Skeletal muscle satellite cell (primary cell): Measurements from ENCODE around the gene LHX2.

Source experiments
- H3K27me3 ChIP-seq: 2 replicates; pipeline ENCODE4 v1.7.0; 2013; ENCODE audit warnings: low read length; ENCODE audit not compliant: control insufficient read depth, insufficient read depth
- H3K36me3 ChIP-seq: 2 replicates; pipeline ENCODE4 v1.7.0; 2013; ENCODE audit warnings: mild to moderate bottlenecking, control low read depth, low read length; ENCODE audit not compliant: insufficient read depth
- H3K4me1 ChIP-seq: 2 replicates; pipeline ENCODE4 v1.7.0; 2013; ENCODE audit warnings: low read length; ENCODE audit not compliant: control insufficient read depth, insufficient read depth
- H3K4me2 ChIP-seq: 2 replicates; pipeline ENCODE4 v1.7.0; 2013; ENCODE audit warnings: mild to moderate bottlenecking, low read length
- H3K4me3 ChIP-seq: 2 replicates; pipeline ENCODE4 v1.7.0; 2013; ENCODE audit warnings: low read length
- H3K9ac ChIP-seq: 2 replicates; pipeline ENCODE4 v1.7.0; 2013; ENCODE audit warnings: mild to moderate bottlenecking, low read depth, low read length, moderate library complexity
- H3K9me3 ChIP-seq: replicated peaks from 2 replicates; pipeline ENCODE4 v1.7.0; 2013; ENCODE audit warnings: mild to moderate bottlenecking, control low read depth, low read length

LHX2 gene

GRCh38 chr9:124029617-124030016, 18.0 kb downstream of the LHX2 start:
- H3K27me3 ChIP-seq: no peaks in the 10 kb centered on the region

DNA sequence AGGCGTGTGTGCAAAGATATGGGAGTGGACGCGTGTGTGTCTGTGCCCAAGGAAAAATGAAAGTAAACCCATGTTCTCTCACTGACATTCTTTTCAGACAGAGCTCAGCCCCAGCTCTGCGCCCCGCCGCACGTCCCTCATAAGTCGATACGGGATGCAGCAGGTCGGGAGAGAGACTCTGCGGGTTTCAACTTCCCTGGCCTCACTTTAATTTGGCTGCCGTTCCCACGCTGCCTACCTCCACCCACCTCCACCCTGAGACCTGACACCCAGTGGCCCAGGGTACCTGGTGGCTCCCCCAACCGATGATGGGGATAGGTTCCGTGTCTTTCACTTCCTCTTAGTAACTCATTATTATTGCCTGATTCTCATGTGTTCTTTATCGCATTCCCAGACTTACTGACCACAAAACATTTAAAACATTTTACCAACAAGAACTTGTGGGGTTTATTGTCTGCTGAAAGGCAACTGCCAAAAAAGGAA, 19.4 kb downstream of the LHX2 start:
- Histone ChIP-seq H3K9me3 (no peaks in the 10 kb centered on the region), H3K9ac (no peak overlapping the region), H3K36me3 (no peaks in the 10 kb centered on the region), H3K4me1 (no peaks in the 10 kb centered on the region), H3K27me3 (no peaks in the 10 kb centered on the region), H3K4me3 (no peak overlapping the region), H3K4me2 (no peak overlapping the region)

More at GRCh38 chr9:124029617-124030016, 18.0 kb downstream of the LHX2 start:
- Histone ChIP-seq H3K9me3 (no peaks in the 10 kb centered on the region), H3K4me1 (no peaks in the 10 kb centered on the region), H3K4me3 (no peak overlapping the region), H3K9ac (no peak overlapping the region), H3K4me2 (no peak overlapping the region), H3K36me3 (no peaks in the 10 kb centered on the region)

GRCh38 chr9:124032247-124032646, 20.7 kb downstream of the LHX2 start:
- Histone ChIP-seq H3K9ac (no peak overlapping the region), H3K27me3 (no peaks in the 10 kb centered on the region)

GRCh38 chr9:124033348-124033747, 21.8 kb downstream of the LHX2 start:
- Histone ChIP-seq H3K9me3 (no peaks in the 10 kb centered on the region), H3K4me3 (no peak overlapping the region), H3K27me3 (peaks cover 4% of the 10 kb centered on the region), H3K4me2 (no peak overlapping the region), H3K9ac (no peak overlapping the region), H3K4me1 (no peaks in the 10 kb centered on the region), H3K36me3 (no peaks in the 10 kb centered on the region)

More at GRCh38 chr9:124032247-124032646, 20.7 kb downstream of the LHX2 start:
- H3K4me3 ChIP-seq: no peak overlapping the region
- no peaks in the 10 kb centered on the region for H3K4me1 ChIP-seq
- no peaks in the 10 kb centered on the region for H3K9me3 ChIP-seq
- H3K4me2 ChIP-seq: no peak overlapping the region
- no peaks in the 10 kb centered on the region for H3K36me3 ChIP-seq

GRCh38 chr9:124033967-124034366, 22.4 kb downstream of the LHX2 start:
- H3K27me3 ChIP-seq: peaks cover 4% of the 10 kb centered on the region
- H3K36me3 ChIP-seq: no peaks in the 10 kb centered on the region
- H3K9ac ChIP-seq: no peak overlapping the region

GRCh38 chr9:124035001-124035650, 23.6 kb downstream of the LHX2 start:
- H3K27me3 ChIP-seq: peaks cover 4% of the 10 kb centered on the region
- no peaks in the 10 kb centered on the region for H3K9me3 ChIP-seq
- no peak overlapping the region for H3K4me3 ChIP-seq
- H3K9ac ChIP-seq: no peak overlapping the region
- H3K4me2 ChIP-seq: no peak overlapping the region
- no peaks in the 10 kb centered on the region for H3K36me3 ChIP-seq
- no peaks in the 10 kb centered on the region for H3K4me1 ChIP-seq

More at GRCh38 chr9:124033967-124034366, 22.4 kb downstream of the LHX2 start:
- H3K9me3 ChIP-seq: no peaks in the 10 kb centered on the region
- no peak overlapping the region for H3K4me2 ChIP-seq
- H3K4me1 ChIP-seq: no peaks in the 10 kb centered on the region
- H3K4me3 ChIP-seq: no peak overlapping the region

GRCh38 chr9:124036578-124036977, 25.0 kb downstream of the LHX2 start:
- Histone ChIP-seq H3K4me1 (peaks cover 10% of the 10 kb centered on the region), H3K4me3 (no peak overlapping the region), H3K9ac (no peak overlapping the region), H3K9me3 (no peaks in the 10 kb centered on the region), H3K27me3 (peaks cover 8% of the 10 kb centered on the region), H3K4me2 (no peak overlapping the region), H3K36me3 (no peaks in the 10 kb centered on the region)

GRCh38 chr9:124037790-124038189, 26.2 kb downstream of the LHX2 start:
- H3K9ac ChIP-seq: no peak overlapping the region
- H3K27me3 ChIP-seq: peaks cover 17% of the 10 kb centered on the region
- no peaks in the 10 kb centered on the region for H3K36me3 ChIP-seq
- no peak overlapping the region for H3K4me2 ChIP-seq
- no peaks in the 10 kb centered on the region for H3K9me3 ChIP-seq
- H3K4me1 ChIP-seq: peaks cover 11% of the 10 kb centered on the region
- H3K4me3 ChIP-seq: no peak overlapping the region

- H3K27me3 ChIP-seq: peaks cover 17% of the 10 kb centered on the region
- no peaks in the 10 kb centered on the region for H3K9me3 ChIP-seq
Measured at GRCh38 chr9:124038239-124038638, 26.7 kb downstream of the LHX2 start.

DNA sequence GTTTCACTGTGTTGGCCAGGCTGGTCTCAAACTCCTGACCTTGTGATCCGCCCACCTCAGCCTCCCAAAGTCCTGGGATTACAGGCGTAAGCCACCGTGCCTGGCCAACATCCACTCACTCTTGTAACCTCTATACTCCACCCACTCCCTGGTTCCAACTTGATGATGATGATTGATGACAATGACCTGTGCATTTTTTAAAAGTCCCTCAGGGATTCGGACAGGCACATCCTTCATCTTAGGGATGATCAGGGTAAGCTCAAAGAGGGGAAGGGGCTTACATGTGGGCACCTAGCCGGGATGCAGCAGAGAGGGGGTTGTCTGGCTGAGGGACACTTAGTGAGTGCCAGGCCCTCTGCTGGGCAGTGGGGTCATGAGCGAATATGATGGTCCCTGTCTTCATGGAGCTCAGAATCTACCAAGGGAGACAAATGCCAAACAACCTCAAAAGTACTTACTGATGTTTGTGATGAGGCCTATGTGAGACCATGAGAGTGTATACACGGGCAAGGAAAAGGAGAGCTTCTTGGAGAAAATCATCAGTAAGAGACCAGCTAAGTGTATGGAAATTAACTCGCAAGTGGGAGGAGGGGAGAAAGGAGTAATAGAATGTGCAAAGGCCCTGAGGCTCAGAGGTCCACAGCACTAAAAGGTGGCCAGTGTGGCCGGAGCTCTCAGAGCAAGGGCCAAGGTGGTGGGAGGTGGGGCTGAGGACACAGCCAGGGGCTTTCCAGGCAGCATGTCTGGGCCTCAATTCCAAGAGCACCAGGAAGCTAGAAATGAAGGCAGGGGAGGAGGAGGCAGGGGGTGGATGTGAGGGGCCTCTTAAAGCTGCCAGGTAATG, 27.4 kb downstream of the LHX2 start:
- no peak overlapping the region for H3K9ac ChIP-seq
- H3K4me3 ChIP-seq: no peak overlapping the region
- H3K36me3 ChIP-seq: no peaks in the 10 kb centered on the region
- peaks cover 11% of the 10 kb centered on the region for H3K4me1 ChIP-seq
- H3K27me3 ChIP-seq: peaks cover 17% of the 10 kb centered on the region
- H3K9me3 ChIP-seq: no peaks in the 10 kb centered on the region
- no peak overlapping the region for H3K4me2 ChIP-seq

More at GRCh38 chr9:124038239-124038638, 26.7 kb downstream of the LHX2 start:
- Histone ChIP-seq H3K36me3 (no peaks in the 10 kb centered on the region), H3K4me3 (no peak overlapping the region), H3K4me1 (peaks cover 11% of the 10 kb centered on the region), H3K9ac (no peak overlapping the region), H3K4me2 (no peak overlapping the region)

GRCh38 chr9:124040186-124040931, 28.8 kb downstream of the LHX2 start:
- H3K9ac ChIP-seq: no peak overlapping the region
- H3K9me3 ChIP-seq: no peaks in the 10 kb centered on the region
- H3K4me1 ChIP-seq: peaks cover 11% of the 10 kb centered on the region
- peaks cover 20% of the 10 kb centered on the region for H3K27me3 ChIP-seq
- H3K4me2 ChIP-seq: peak overlapping the region; percentile 83
- H3K36me3 ChIP-seq: no peaks in the 10 kb centered on the region
- peak overlapping the region; percentile 65 for H3K4me3 ChIP-seq
